Astrocyte of the cerebellum (primary cell): Measurements from ENCODE around the gene WHAMM.
A peak's percentile ranks its signal among the peaks of the same experiment; 100 is the strongest.

Experiments
- DNase-seq: peaks from one replicate; pipeline ENCODE4 v3.0.0-alpha.2; 2011; ENCODE audit warnings: low read depth
- H3K4me3 ChIP-seq: 2 replicates; pipeline ENCODE4 v1.5.1; 2011; ENCODE audit warnings: mild to moderate bottlenecking, low read depth, low read length, moderate library complexity
- CTCF ChIP-seq: IDR thresholded peaks from 2 replicates; pipeline ENCODE4 v1.5.1; 2012; ENCODE audit warnings: low read length, low read depth, moderate library complexity, mild to moderate bottlenecking; ENCODE audit errors: missing control alignments
- in situ Hi-C: cut with HindIII; loops from 2 replicates; pipeline ENCODE4 v1.10.0; 2017; ENCODE audit warnings: low sequenced_read_pairs

WHAMM gene

GRCh38 chr15:82828075-82828474 is 18.6 kb downstream of the WHAMM start:
- TF ChIP-seq CTCF, result no peak
- in situ Hi-C loops, result no loop called here
- no peak overlapping the region for H3K4me3 ChIP-seq
- no peak for DNase-seq

- no peak for TF ChIP-seq CTCF
- in situ Hi-C loops, result no loop called here
- DNase-seq, result no peak
- no peak overlapping the region for H3K4me3 ChIP-seq
These were observed 19.8 kb downstream of the WHAMM start for GRCh38 chr15:82829234-82829633.

- TF ChIP-seq CTCF, result no peak
- H3K4me3 ChIP-seq, result no peak overlapping the region
- DNase-seq, result no peak
- in situ Hi-C loops, result no loop called here
These were observed 21.2 kb downstream of the WHAMM start for GRCh38 chr15:82830427-82831173.

- DNase-seq, result no peak
- in situ Hi-C loops, result no loop called here
- H3K4me3 ChIP-seq, result no peak overlapping the region
- no peak for TF ChIP-seq CTCF
These were observed 22.6 kb downstream of the WHAMM start for GRCh38 chr15:82831894-82832600.

- DNase-seq, result peak; percentile 79
- TF ChIP-seq CTCF, result peak; percentile 28
- in situ Hi-C loops, result no loop called here
- H3K4me3 ChIP-seq, result no peak overlapping the region
These were observed 23.4 kb downstream of the WHAMM start for GRCh38 chr15:82832601-82833361.

GRCh38 chr15:82833362-82833682 is 23.9 kb downstream of the WHAMM start:
- H3K4me3 ChIP-seq, result no peak overlapping the region
- in situ Hi-C loops, result no loop called here
- no peak for DNase-seq
- no peak for TF ChIP-seq CTCF
